SK-N-SH (cell line): Measurements from ENCODE around the gene TRAF3IP1. TPM values are rescaled to one million over a fixed set of nuclear protein-coding genes. Genes with fewer than 3 reads are reported as not detected.

Experiments
- CTCF ChIA-PET: fragments of 300-600, 350-600 bp; formaldehyde crosslinking; extraction: SDS; loops from one replicate; lab custom pipeline; 2021; lab: Yijun Ruan, JAX
- POLR2A ChIA-PET: fragments of 350-600 bp; sonication (Branson Sonifier 250); formaldehyde crosslinking; extraction: SDS; loops from one replicate; lab custom pipeline; 2020; ENCODE audit warnings: antibody characterized with exemption, inconsistent platforms; lab: Yijun Ruan, JAX
- DNase-seq: peaks from one replicate; pipeline ENCODE4 v3.0.0; 2012
- H2AFZ ChIP-seq: fragments of 200-600 bp; sonication (generic); 2 replicates; pipeline ENCODE4 v1.8.1; 2016; ENCODE audit warnings: antibody characterized with exemption, mild to moderate bottlenecking, low read depth
- H3F3A ChIP-seq: fragments of 200-600 bp; sonication (generic); replicated peaks from 2 replicates; pipeline ENCODE3; 2016; ENCODE audit warnings: antibody characterized with exemption, mild to moderate bottlenecking; ENCODE audit not compliant: insufficient read depth
- H3K27ac ChIP-seq, 2 experiments: fragments of 200-500 bp in 1 of 2; fragments of 200-600 bp in 1 of 2; sonication (Bioruptor generic) in 1 of 2; sonication (generic), shearing (Covaris generic) in 1 of 2; 2 replicates each; pipeline versions ENCODE4 v1.5.1 to v1.6.1; 2014 to 2016; ENCODE audit warnings: low read depth in 2 of 2, inconsistent platforms in 1 of 2, low read length in 1 of 2, mild to moderate bottlenecking in 1 of 2, mixed read lengths in 1 of 2
- H3K27me3 ChIP-seq: fragments of 200-600 bp; sonication (generic), shearing (Covaris generic); 2 replicates; pipeline ENCODE4 v1.6.1; 2016; ENCODE audit warnings: mixed run types; ENCODE audit not compliant: insufficient read depth
- H3K36me3 ChIP-seq, 2 experiments: fragments of 200-500 bp in 1 of 2; fragments of 200-600 bp in 1 of 2; sonication (Bioruptor generic) in 1 of 2; sonication (generic) in 1 of 2; replicated peaks in 1 of 2; 2 replicates each; pipeline versions ENCODE3 to v1.5.1; 2014 to 2016; ENCODE audit warnings: low read length in 1 of 2, mild to moderate bottlenecking in 1 of 2; ENCODE audit not compliant: insufficient read depth in 2 of 2, control insufficient read depth in 1 of 2
- H3K4me1 ChIP-seq, 2 experiments: fragments of 200-500 bp in 1 of 2; fragments of 200-600 bp in 1 of 2; sonication (Bioruptor generic) in 1 of 2; sonication (generic), shearing (Covaris generic) in 1 of 2; 2 replicates each; pipeline versions ENCODE4 v1.5.1 to v1.6.1; 2014 to 2016; ENCODE audit warnings: low read depth in 1 of 2, low read length in 1 of 2, mixed run types in 1 of 2; ENCODE audit not compliant: insufficient read depth in 2 of 2, control insufficient read depth in 1 of 2
- H3K4me2 ChIP-seq: fragments of 200-600 bp; sonication (generic), shearing (Covaris generic); 2 replicates; pipeline ENCODE4 v1.6.1; 2017; ENCODE audit warnings: mixed run types
- H3K4me3 ChIP-seq, 2 experiments: fragments of 200-500 bp in 1 of 2; fragments of 200-600 bp in 1 of 2; sonication (Bioruptor generic) in 1 of 2; sonication (generic), shearing (Covaris generic) in 1 of 2; 2 replicates each; pipeline versions ENCODE4 v1.5.1 to v1.8.1; 2014 to 2016; ENCODE audit warnings: low read depth in 2 of 2, inconsistent platforms in 1 of 2, low read length in 1 of 2, mild to moderate bottlenecking in 1 of 2, mixed read lengths in 1 of 2, moderate library complexity in 1 of 2
- H3K79me2 ChIP-seq: fragments of 200-600 bp; sonication (generic); 2 replicates; pipeline ENCODE4 v1.8.1; 2017; ENCODE audit warnings: mild to moderate bottlenecking; ENCODE audit not compliant: insufficient read depth
- H3K9ac ChIP-seq: fragments of 200-600 bp; sonication (generic); 2 replicates; pipeline ENCODE4 v1.6.1; 2017; ENCODE audit warnings: mixed run types
- H3K9me2 ChIP-seq: fragments of 200-600 bp; sonication (generic); 2 replicates; pipeline ENCODE4 v1.6.1; 2017; ENCODE audit warnings: mixed run types
- H3K9me3 ChIP-seq: fragments of 200-600 bp; sonication (generic); 2 replicates; pipeline ENCODE4 v1.6.1; 2017; ENCODE audit warnings: mixed run types, mild to moderate bottlenecking, moderate library complexity
- H4K20me1 ChIP-seq: fragments of 200-600 bp; sonication (generic); 2 replicates; pipeline ENCODE4 v1.6.1; 2017; ENCODE audit warnings: mild to moderate bottlenecking, mixed run types; ENCODE audit not compliant: insufficient read depth
- CHD2 ChIP-seq: fragments of 150-350 bp; IDR thresholded peaks from 2 replicates; pipeline ENCODE4 v1.6.1; 2018; ENCODE audit warnings: low read length; ENCODE audit not compliant: partially characterized antibody
- ELF1 ChIP-seq: IDR thresholded peaks from 2 replicates; pipeline ENCODE4 v1.4.0; 2012
- EP300 ChIP-seq, 2 experiments: IDR thresholded peaks; 2 replicates each; pipeline versions ENCODE4 v1.4.0 to v1.6.1; 2012; ENCODE audit warnings: borderline replicate concordance in 1 of 2, low read depth in 1 of 2, low read length in 1 of 2
- EZH2phosphoT487 ChIP-seq: fragments of 200-600 bp; sonication (generic); IDR thresholded peaks from 2 replicates; pipeline ENCODE4 v1.6.1; 2017; ENCODE audit warnings: low read depth, mixed run types, mild to moderate bottlenecking, antibody characterized with exemption, moderate library complexity, borderline replicate concordance
- FOXM1 ChIP-seq: IDR thresholded peaks from 2 replicates; pipeline ENCODE4 v1.4.0; 2012; ENCODE audit warnings: low read depth, mild to moderate bottlenecking
- GABPA ChIP-seq: IDR thresholded peaks from 2 replicates; pipeline ENCODE4 v1.4.0; 2012; ENCODE audit warnings: low read depth, mild to moderate bottlenecking
- MAX ChIP-seq: IDR thresholded peaks from 2 replicates; pipeline ENCODE4 v1.4.0; 2012; ENCODE audit warnings: low read depth
- MEF2A ChIP-seq: IDR thresholded peaks from 2 replicates; pipeline ENCODE4 v1.4.0; 2012; ENCODE audit warnings: low read depth, borderline replicate concordance
- MXI1 ChIP-seq: IDR thresholded peaks from 2 replicates; pipeline ENCODE4 v1.6.1; 2012; ENCODE audit warnings: mild to moderate bottlenecking, low read depth, low read length, improper control_type of control experiment
- NFIC ChIP-seq: IDR thresholded peaks from 2 replicates; pipeline ENCODE4 v1.4.0; 2012; ENCODE audit warnings: borderline replicate concordance
- POLR2AphosphoS5 ChIP-seq: IDR thresholded peaks from 2 replicates; pipeline ENCODE4 v1.6.1; 2012; ENCODE audit warnings: low read depth, low read length
- RXRA ChIP-seq: IDR thresholded peaks from 2 replicates; pipeline ENCODE4 v1.4.0; 2012; ENCODE audit warnings: low read depth, mild to moderate bottlenecking, borderline replicate concordance
- SIN3A ChIP-seq: IDR thresholded peaks from 2 replicates; pipeline ENCODE4 v1.6.1; 2012; ENCODE audit warnings: low read depth, mild to moderate bottlenecking, low read length, moderate library complexity, borderline replicate concordance
- SMC3 ChIP-seq: IDR thresholded peaks from 2 replicates; pipeline ENCODE4 v1.6.1; 2012; ENCODE audit warnings: low read depth, low read length, improper control_type of control experiment
- TAF1 ChIP-seq: IDR thresholded peaks from 2 replicates; pipeline ENCODE4 v1.6.1; 2012; ENCODE audit warnings: low read depth, mild to moderate bottlenecking, low read length, moderate library complexity, borderline replicate concordance
- TCF12 ChIP-seq: IDR thresholded peaks from 2 replicates; pipeline ENCODE4 v1.4.0; 2012
- USF1 ChIP-seq: IDR thresholded peaks from 2 replicates; pipeline ENCODE4 v1.4.0; 2012; ENCODE audit warnings: low read depth, borderline replicate concordance
- USF2 ChIP-seq: fragments of 150-350 bp; IDR thresholded peaks from 2 replicates; pipeline ENCODE4 v1.6.1; 2017; ENCODE audit warnings: antibody characterized with exemption, low read length, low read depth, borderline replicate concordance
- YY1 ChIP-seq: IDR thresholded peaks from 2 replicates; pipeline ENCODE4 v1.4.0; 2012; ENCODE audit warnings: low read depth, mild to moderate bottlenecking
- WGBS: methylation state at CpG from one replicate; pipeline ENCODE4 v1.1.6; 2017; ENCODE audit warnings: low lambda C conversion rate; 5-methylcytosine and 5-hydroxymethylcytosine counted together
- polyA plus RNA-seq, 3 experiments: library from polyadenylated mRNA; depleted of rRNA; stranded (reverse); fragments of >200 nt; gene quantifications; 2 replicates each; pipeline ENCODE4 v1.2.3, GENCODE V29; 2012
- TF ChIP-seq, protein P1 (sequence below): IDR thresholded peaks from 2 replicates; pipeline ENCODE4 v1.6.1; 2012; ENCODE audit warnings: mild to moderate bottlenecking, low read depth, low read length, moderate library complexity

TRAF3IP1 gene
- polyA plus RNA-seq, 1 of the 3 experiments (the other 2 are of a cell fraction) = 15.0 TPM

- Histone ChIP-seq H3K4me1 (peaks cover 16 to 18% of the 10 kb centered on the region in 2 experiments; a peak in 3 of 4 replicates), H3K4me2 (peak overlapping the region; percentile 85), H3K79me2 (peaks cover 50% of the 10 kb centered on the region), H3K27me3 (no peaks in the 10 kb centered on the region), H3F3A (peaks cover 5% of the 10 kb centered on the region), H3K4me3 (peak overlapping the region; percentile 92 to 98), H3K27ac (peak overlapping the region; percentile 98 to 99), H3K9me2 (no peaks in the 10 kb centered on the region), H2AFZ (peak overlapping the region; percentile 89), H3K36me3 (peaks cover 6 to 26% of the 10 kb centered on the region in 2 experiments), H3K9ac (peak overlapping the region; percentile 98), H3K9me3 (peaks cover 7% of the 10 kb centered on the region; the same call in 1 of the 2 replicates), H4K20me1 (no peaks in the 10 kb centered on the region)
- peak; percentile 4; the same call in 1 of the 2 replicates for TF ChIP-seq POLR2AphosphoS5
- no peak for TF ChIP-seq SMC3
- ChIA-PET POLR2A (no interaction called here), CTCF (no interaction called here)
- peak; percentile 80 for DNase-seq
- WGBS = 2% methylated on average over 11 of the region's 24 CpGs
Measured at GRCh38 chr2:238425979-238426567, 105.8 kb downstream of the TRAF3IP1 start.

DNA sequence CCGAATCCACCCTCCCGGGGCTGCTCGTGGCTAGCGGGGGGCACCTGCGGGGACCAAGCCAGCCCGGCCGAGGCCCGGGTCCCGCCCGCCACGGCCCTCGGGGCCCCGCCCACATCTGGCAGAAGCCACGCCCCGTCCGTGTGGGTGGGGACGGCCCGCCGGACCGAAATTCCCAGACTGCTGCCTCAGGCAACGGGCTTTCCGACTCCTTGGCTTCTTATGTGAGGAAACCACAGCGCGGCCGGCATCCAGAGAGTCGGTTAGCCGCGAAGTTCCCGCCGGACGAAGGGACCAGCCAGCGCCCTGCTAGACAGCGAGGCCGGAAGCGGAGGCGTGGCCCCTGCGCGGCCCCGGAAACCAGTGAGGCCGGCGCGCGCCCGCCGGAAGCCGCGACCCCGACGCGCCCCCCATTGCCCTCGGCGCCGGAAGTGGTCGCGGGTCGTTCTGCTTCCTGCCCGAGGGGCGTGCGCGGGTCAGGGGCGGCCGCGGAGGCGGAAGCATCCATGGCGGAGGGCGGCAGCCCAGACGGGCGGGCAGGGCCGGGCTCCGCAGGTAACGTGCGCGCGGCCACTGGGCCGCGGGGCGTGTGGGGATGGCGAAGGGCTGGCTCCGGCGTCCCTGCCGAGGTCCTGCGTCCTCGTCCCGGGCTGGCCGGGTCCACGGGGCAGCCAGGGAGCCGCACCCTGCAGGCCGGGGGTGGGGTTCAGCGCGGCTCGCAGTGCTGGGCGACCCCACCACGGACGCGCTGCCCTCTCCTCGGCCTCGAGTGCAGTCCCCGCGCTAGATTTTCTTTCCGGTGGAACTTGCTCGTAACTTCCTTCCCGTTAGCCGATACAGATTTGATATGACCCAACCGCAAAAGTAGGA, 106.5 kb downstream of the TRAF3IP1 start, which contains the start of gene ASB1:
Gene ASB1, plus strand, starts transcription at position 360 of the 867 bp plus-strand sequence. Its CDS starts 144 bp downstream, at position 504.
- TF ChIP-seq RXRA (no peak), NFIC (no peak), TAF1 (peak; percentile 65), EZH2phosphoT487 (no peak), SIN3A (no peak), MXI1 (peak; percentile 84), YY1 (peak; percentile 25; the same call in 1 of the 2 replicates), USF2 (no peak), TCF12 (no peak), USF1 (no peak), FOXM1 (no peak), MEF2A (no peak), MAX (peak; percentile 31), CHD2 (peak; percentile 34), POLR2AphosphoS5 (peak; percentile 79), ELF1 (peak; percentile 70; the same call in 1 of the 2 replicates), GABPA (peak; percentile 87), EP300 (IDR thresholded peaks at IDR 0.05; ENCODE audit: borderline replicate concordance in 1 of 2, low read depth in 1 of 2, low read length in 1 of 2) (no peak; a peak in 1 of 4 replicates)
- TF ChIP-seq, protein P1, sequence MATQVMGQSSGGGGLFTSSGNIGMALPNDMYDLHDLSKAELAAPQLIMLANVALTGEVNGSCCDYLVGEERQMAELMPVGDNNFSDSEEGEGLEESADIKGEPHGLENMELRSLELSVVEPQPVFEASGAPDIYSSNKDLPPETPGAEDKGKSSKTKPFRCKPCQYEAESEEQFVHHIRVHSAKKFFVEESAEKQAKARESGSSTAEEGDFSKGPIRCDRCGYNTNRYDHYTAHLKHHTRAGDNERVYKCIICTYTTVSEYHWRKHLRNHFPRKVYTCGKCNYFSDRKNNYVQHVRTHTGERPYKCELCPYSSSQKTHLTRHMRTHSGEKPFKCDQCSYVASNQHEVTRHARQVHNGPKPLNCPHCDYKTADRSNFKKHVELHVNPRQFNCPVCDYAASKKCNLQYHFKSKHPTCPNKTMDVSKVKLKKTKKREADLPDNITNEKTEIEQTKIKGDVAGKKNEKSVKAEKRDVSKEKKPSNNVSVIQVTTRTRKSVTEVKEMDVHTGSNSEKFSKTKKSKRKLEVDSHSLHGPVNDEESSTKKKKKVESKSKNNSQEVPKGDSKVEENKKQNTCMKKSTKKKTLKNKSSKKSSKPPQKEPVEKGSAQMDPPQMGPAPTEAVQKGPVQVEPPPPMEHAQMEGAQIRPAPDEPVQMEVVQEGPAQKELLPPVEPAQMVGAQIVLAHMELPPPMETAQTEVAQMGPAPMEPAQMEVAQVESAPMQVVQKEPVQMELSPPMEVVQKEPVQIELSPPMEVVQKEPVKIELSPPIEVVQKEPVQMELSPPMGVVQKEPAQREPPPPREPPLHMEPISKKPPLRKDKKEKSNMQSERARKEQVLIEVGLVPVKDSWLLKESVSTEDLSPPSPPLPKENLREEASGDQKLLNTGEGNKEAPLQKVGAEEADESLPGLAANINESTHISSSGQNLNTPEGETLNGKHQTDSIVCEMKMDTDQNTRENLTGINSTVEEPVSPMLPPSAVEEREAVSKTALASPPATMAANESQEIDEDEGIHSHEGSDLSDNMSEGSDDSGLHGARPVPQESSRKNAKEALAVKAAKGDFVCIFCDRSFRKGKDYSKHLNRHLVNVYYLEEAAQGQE = no peak
- Histone ChIP-seq H3K4me2 (peak within 1 kb of the TSS; percentile 85), H2AFZ (peak within 1 kb of the TSS; percentile 89), H3K9me3 (peaks cover 7% of the 10 kb centered on the region; the same call in 1 of the 2 replicates), H3K27me3 (no peaks in the 10 kb centered on the region), H3K27ac (peak within 1 kb of the TSS; percentile 98 to 99), H3K4me3 (peak within 1 kb of the TSS; percentile 92 to 98), H3F3A (peaks cover 5% of the 10 kb centered on the region), H3K9ac (peak within 1 kb of the TSS; percentile 98), H3K36me3 (peaks cover 6 to 32% of the 10 kb centered on the region in 2 experiments), H3K4me1 (peaks cover 16 to 18% of the 10 kb centered on the region in 2 experiments; a peak in 3 of 4 replicates), H3K9me2 (no peaks in the 10 kb centered on the region), H3K79me2 (peaks cover 57% of the 10 kb centered on the region), H4K20me1 (no peaks in the 10 kb centered on the region)
- DNase-seq = peak; percentile 97
- ChIA-PET POLR2A (no interaction called here), CTCF (interaction anchor here (1.2 kb wide), 1 partner anchor 10 kb away, joined by 3 read pairs; no protein-coding TSS in a partner anchor)
- WGBS = 2% methylated on average over 22 of the region's 104 CpGs
